HEK293 (cell line): ENCODE data around the gene NAP1L1.

ENCODE experiments used
- OSR2 ChIP-seq: fragments of 450-650 bp; formaldehyde crosslinking; IDR thresholded peaks from 2 replicates; pipeline ENCODE4 v1.5.1; 2016; ENCODE audit warnings: missing biosample characterization, missing genetic modification characterization
- PRDM2 ChIP-seq: fragments of 450-650 bp; formaldehyde crosslinking; IDR thresholded peaks from 2 replicates; pipeline ENCODE4 v1.5.1; 2016; ENCODE audit warnings: missing biosample characterization, missing genetic modification characterization, borderline replicate concordance
- YY1 ChIP-seq: fragments of 450-650 bp; formaldehyde crosslinking; IDR thresholded peaks from 2 replicates; pipeline ENCODE4 v1.5.1; 2018; ENCODE audit warnings: missing biosample characterization, missing genetic modification characterization
- ZNF324 ChIP-seq: fragments of 450-650 bp; formaldehyde crosslinking; IDR thresholded peaks from 2 replicates; pipeline ENCODE4 v1.5.1; 2016; ENCODE audit warnings: missing biosample characterization, missing genetic modification characterization
- ZNF776 ChIP-seq: fragments of 450-650 bp; formaldehyde crosslinking; IDR thresholded peaks from 2 replicates; pipeline ENCODE4 v1.5.0; 2017; ENCODE audit warnings: missing biosample characterization, missing genetic modification characterization, borderline replicate concordance
- TF ChIP-seq, protein P1 (sequence below): fragments of 450-650 bp; formaldehyde crosslinking; IDR thresholded peaks from 2 replicates; pipeline ENCODE4 v1.5.1; 2016; ENCODE audit warnings: missing biosample characterization, missing genetic modification characterization

GRCh38 chr12:76029982-76030340 is 54.5 kb downstream of the NAP1L1 start:
- TF ChIP-seq YY1 (tag by site-specific recombination) (no peak), OSR2 (tag by site-specific recombination) (no peak), ZNF324 (no peak), ZNF776 (no peak), PRDM2 (no peak)
- TF ChIP-seq, protein P1, sequence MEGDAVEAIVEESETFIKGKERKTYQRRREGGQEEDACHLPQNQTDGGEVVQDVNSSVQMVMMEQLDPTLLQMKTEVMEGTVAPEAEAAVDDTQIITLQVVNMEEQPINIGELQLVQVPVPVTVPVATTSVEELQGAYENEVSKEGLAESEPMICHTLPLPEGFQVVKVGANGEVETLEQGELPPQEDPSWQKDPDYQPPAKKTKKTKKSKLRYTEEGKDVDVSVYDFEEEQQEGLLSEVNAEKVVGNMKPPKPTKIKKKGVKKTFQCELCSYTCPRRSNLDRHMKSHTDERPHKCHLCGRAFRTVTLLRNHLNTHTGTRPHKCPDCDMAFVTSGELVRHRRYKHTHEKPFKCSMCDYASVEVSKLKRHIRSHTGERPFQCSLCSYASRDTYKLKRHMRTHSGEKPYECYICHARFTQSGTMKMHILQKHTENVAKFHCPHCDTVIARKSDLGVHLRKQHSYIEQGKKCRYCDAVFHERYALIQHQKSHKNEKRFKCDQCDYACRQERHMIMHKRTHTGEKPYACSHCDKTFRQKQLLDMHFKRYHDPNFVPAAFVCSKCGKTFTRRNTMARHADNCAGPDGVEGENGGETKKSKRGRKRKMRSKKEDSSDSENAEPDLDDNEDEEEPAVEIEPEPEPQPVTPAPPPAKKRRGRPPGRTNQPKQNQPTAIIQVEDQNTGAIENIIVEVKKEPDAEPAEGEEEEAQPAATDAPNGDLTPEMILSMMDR (tag by site-specific recombination): no peak
